Activated naive CD4-positive, alpha-beta T cell treated with anti-CD3 and anti-CD28 coated beads, Interleukin-2, amount 10 ng/mL, durations not matched to agents 7 days and 5 days (primary cell): ENCODE measurements around the gene DPYD.

Experiments
- CTCF ChIA-PET: fragments of 350-600 bp; sonication (Branson Sonifier 250); formaldehyde crosslinking; loops from one replicate; lab custom pipeline; 2021; ENCODE audit warnings: antibody characterized with exemption; lab: Charles Lee
- DNase-seq: peaks from one replicate; pipeline ENCODE4 v3.0.0-alpha.2; 2020
- H3K27ac Mint-ChIP-seq: one replicate; pipeline ENCODE4 v1.8.0; 2021; ENCODE audit warnings: mild to moderate bottlenecking, moderate library complexity, mixed read lengths
- H3K27me3 Mint-ChIP-seq: one replicate; pipeline ENCODE4 v1.8.0; 2021; ENCODE audit warnings: mild to moderate bottlenecking, mixed read lengths
- H3K36me3 Mint-ChIP-seq: one replicate; pipeline ENCODE4 v1.8.0; 2021; ENCODE audit warnings: mixed read lengths
- H3K4me1 Mint-ChIP-seq: one replicate; pipeline ENCODE4 v1.8.0; 2021; ENCODE audit warnings: mixed read lengths
- H3K4me3 Mint-ChIP-seq: one replicate; pipeline ENCODE4 v1.8.0; 2021; ENCODE audit warnings: mild to moderate bottlenecking, moderate library complexity, mixed read lengths
- H3K9me3 Mint-ChIP-seq: one replicate; pipeline ENCODE4 v1.8.0; 2021; ENCODE audit warnings: mixed read lengths

DPYD gene

GRCh38 chr1:97919585-97920261, 1.1 kb downstream of the DPYD start:
- Mint-ChIP-seq H3K4me1 (peaks cover 46% of the 10 kb centered on the region), H3K27me3 (no peaks in the 10 kb centered on the region), H3K27ac (peak overlapping the region; percentile 98), H3K9me3 (no peaks in the 10 kb centered on the region), H3K4me3 (peak overlapping the region; percentile 96), H3K36me3 (peaks cover 30% of the 10 kb centered on the region)
- DNase-seq, result no peak
- CTCF ChIA-PET, result interaction anchor here (0.6 to 3.5 kb wide), 2 partner anchors 42 to 128 kb away, joined by 3 to 9 read pairs; no protein-coding TSS in a partner anchor

GRCh38 chr1:97918961-97919360, 1.9 kb downstream of the DPYD start:
- Mint-ChIP-seq H3K36me3 (peaks cover 31% of the 10 kb centered on the region), H3K4me3 (peak overlapping the region; percentile 96), H3K27me3 (no peaks in the 10 kb centered on the region), H3K27ac (peak overlapping the region; percentile 98), H3K9me3 (no peaks in the 10 kb centered on the region), H3K4me1 (peaks cover 51% of the 10 kb centered on the region)
- no peak for DNase-seq
- CTCF ChIA-PET, result interaction anchor here (0.9 to 3.5 kb wide), 3 partner anchors 36 to 132 kb away, joined by 3 to 9 read pairs (median 3); no protein-coding TSS in a partner anchor

DNA sequence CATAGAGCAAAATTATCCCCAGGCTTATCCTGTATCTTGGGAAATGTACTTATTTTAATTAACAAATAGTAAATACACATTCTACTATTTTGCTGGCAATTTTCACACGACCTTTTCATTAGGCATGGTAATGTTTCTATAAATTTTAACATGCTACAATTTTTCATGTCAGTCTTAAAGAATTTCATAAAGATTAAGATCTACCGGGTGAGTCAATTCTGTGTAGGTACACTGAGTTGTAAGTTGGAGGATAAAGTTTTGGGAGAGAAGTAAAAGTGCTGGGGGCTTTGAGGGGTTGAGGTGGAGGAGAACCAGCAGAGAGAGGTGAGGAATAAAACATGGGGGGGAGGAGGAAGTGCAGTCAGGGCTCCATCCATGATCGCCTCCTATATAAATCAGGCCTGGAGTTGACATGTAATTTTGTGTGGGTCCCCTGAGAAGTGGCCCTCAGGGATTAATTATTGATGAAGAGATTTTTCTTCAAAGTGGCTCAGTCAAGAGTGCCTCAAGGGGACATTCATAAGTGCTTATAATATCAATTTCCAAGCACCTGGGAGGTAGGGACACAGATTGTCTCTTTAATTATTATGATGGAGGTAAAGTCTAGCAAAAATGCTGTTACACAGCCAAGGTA, 7.2 kb downstream of the DPYD start:
- CTCF ChIA-PET, result no interaction called here
- peaks cover 56% of the 10 kb centered on the region for H3K4me1 Mint-ChIP-seq
- peaks cover 33% of the 10 kb centered on the region for H3K36me3 Mint-ChIP-seq
- no peaks in the 10 kb centered on the region for H3K9me3 Mint-ChIP-seq
- H3K4me3 Mint-ChIP-seq, result no peak overlapping the region
- no peak for DNase-seq
- no peak overlapping the region for H3K27ac Mint-ChIP-seq
- no peaks in the 10 kb centered on the region for H3K27me3 Mint-ChIP-seq

DNA sequence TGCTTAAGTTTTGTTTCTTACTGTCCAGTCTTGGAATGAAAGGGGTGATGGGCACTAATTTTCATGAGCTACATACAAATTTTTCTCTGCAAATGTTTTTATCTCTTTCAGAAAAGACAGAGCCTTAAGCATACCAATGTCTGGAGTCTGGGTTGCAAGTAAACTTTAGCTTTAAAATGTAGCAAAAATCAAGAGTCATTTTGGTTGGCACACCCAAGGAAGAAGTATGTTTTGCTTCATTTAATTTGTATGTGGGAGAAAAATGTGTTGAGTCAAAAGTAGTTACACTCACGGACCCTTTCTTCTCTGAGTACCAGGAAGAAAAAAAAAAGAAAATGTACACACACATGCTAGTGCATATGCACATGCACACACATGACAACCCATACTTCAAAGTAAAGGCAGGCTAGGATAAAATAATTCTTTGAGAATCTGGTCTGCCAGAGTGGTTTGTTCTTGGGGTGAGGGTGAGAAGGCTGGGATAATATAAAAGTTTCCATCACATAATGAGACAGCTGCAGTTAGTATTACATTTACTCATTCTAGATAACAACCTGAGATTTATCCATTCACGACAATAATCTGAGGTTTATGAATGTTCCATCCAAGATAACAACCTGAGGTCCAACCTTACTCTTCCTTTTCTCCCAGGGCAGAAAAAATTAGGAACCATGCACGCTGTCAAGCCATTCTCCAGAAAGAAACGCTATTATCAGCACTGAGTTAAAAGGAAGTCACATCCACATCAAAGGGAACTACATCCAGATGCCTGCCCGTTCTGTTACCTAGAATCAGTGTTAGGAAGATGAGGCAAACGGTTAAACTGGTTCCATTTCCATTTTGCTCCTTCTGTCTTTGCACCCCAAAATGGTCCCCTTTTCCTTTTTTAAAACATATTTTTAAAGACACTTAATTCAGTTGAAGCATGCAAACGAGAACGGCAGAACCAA, 9.3 kb downstream of the DPYD start:
- H3K36me3 Mint-ChIP-seq, result peaks cover 22% of the 10 kb centered on the region
- peak; percentile 24 for DNase-seq

GRCh38 chr1:97909266-97909665, 11.6 kb downstream of the DPYD start:
- peaks cover 34% of the 10 kb centered on the region for H3K4me1 Mint-ChIP-seq

More for the DNA sequence above, 9.3 kb downstream of the DPYD start:
- H3K4me3 Mint-ChIP-seq, result no peak overlapping the region
- CTCF ChIA-PET, result no interaction called here
- no peaks in the 10 kb centered on the region for H3K27me3 Mint-ChIP-seq
- H3K9me3 Mint-ChIP-seq, result no peaks in the 10 kb centered on the region
- peaks cover 36% of the 10 kb centered on the region for H3K4me1 Mint-ChIP-seq
- no peak overlapping the region for H3K27ac Mint-ChIP-seq

GRCh38 chr1:97907886-97908285, 12.9 kb downstream of the DPYD start:
- Mint-ChIP-seq H3K4me1 (peaks cover 27% of the 10 kb centered on the region), H3K27me3 (no peaks in the 10 kb centered on the region), H3K4me3 (no peak overlapping the region), H3K36me3 (peaks cover 9% of the 10 kb centered on the region), H3K9me3 (no peaks in the 10 kb centered on the region), H3K27ac (no peak overlapping the region)
- DNase-seq, result no peak
- CTCF ChIA-PET, result no interaction called here

More at GRCh38 chr1:97909266-97909665, 11.6 kb downstream of the DPYD start:
- DNase-seq, result no peak
- H3K27me3 Mint-ChIP-seq, result no peaks in the 10 kb centered on the region
- no peak overlapping the region for H3K27ac Mint-ChIP-seq
- CTCF ChIA-PET, result no interaction called here
- peaks cover 14% of the 10 kb centered on the region for H3K36me3 Mint-ChIP-seq
- no peak overlapping the region for H3K4me3 Mint-ChIP-seq
- no peaks in the 10 kb centered on the region for H3K9me3 Mint-ChIP-seq

DNA sequence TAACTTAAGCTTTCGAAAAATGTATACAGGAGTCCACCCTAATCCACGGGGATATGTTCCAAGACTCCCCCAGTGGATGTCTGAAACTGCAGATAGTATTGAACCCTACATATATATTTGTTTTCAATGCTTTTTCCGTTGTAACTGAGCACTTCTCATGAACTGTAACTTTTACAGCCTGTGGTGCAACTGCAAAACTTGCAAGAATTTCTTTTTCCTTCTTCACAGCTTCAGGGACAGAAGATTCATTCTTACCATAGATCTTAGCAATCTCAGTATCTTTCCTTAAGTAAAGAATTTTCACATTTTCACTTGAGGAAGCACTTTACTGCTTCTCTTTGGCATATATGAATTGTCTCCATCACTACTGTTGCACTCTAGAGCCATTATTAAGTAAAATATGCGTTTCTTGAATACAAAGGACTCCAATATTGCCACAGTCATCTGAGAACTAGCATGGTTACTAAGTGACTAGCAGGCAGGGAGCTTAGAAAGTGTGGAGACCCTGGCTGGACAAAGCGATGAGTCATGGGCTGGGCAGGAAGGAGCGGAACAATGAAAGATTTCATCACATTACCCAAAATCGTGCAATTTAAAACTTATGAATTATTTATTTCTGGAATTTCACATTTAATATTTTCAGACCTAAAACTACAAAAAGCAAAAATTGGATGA, 14.1 kb downstream of the DPYD start:
- Mint-ChIP-seq H3K4me1 (peaks cover 24% of the 10 kb centered on the region), H3K27ac (no peak overlapping the region), H3K27me3 (no peaks in the 10 kb centered on the region), H3K9me3 (no peaks in the 10 kb centered on the region), H3K4me3 (no peak overlapping the region), H3K36me3 (peaks cover 11% of the 10 kb centered on the region)
- CTCF ChIA-PET, result no interaction called here
- DNase-seq, result no peak

- Mint-ChIP-seq H3K36me3 (peaks cover 14% of the 10 kb centered on the region), H3K27me3 (no peaks in the 10 kb centered on the region), H3K4me3 (no peak overlapping the region), H3K9me3 (peaks cover 2% of the 10 kb centered on the region), H3K4me1 (peaks cover 29% of the 10 kb centered on the region), H3K27ac (no peak overlapping the region)
- CTCF ChIA-PET, result no interaction called here
- no peak for DNase-seq
Measured at GRCh38 chr1:97905141-97905940, 15.5 kb downstream of the DPYD start.

- Mint-ChIP-seq H3K4me1 (peaks cover 31% of the 10 kb centered on the region), H3K27me3 (no peaks in the 10 kb centered on the region), H3K4me3 (no peak overlapping the region), H3K27ac (no peak overlapping the region), H3K36me3 (peaks cover 20% of the 10 kb centered on the region), H3K9me3 (peaks cover 2% of the 10 kb centered on the region)
- no peak for DNase-seq
- CTCF ChIA-PET, result no interaction called here
Measured at GRCh38 chr1:97904534-97904933, 16.3 kb downstream of the DPYD start.

GRCh38 chr1:97903626-97904025, 17.2 kb downstream of the DPYD start:
- Mint-ChIP-seq H3K27ac (no peak overlapping the region), H3K27me3 (no peaks in the 10 kb centered on the region), H3K4me3 (no peak overlapping the region), H3K4me1 (peaks cover 31% of the 10 kb centered on the region), H3K9me3 (peaks cover 7% of the 10 kb centered on the region), H3K36me3 (peaks cover 29% of the 10 kb centered on the region)
- CTCF ChIA-PET, result no interaction called here
- no peak for DNase-seq

DNA sequence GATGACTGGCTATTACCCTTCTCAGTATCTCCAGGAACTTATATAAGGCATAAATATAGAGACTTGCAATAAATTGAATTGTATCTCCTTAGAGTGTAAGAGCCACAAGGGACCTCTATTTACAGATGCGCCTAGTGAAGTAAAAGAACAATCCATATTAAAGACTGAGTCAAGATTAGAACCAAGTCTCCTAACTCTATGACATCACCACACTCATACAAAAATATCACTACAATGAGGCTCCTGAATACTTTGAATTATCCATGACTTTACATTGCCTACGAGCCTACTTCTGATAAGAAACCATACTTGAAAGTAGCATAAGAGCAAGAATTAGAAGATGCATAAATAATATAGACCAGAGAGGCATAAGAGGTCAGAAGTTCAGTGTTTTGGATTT, 18.8 kb downstream of the DPYD start:
- CTCF ChIA-PET, result no interaction called here
- Mint-ChIP-seq H3K27me3 (no peaks in the 10 kb centered on the region), H3K4me3 (no peak overlapping the region), H3K4me1 (peaks cover 31% of the 10 kb centered on the region), H3K27ac (no peak overlapping the region), H3K36me3 (peaks cover 38% of the 10 kb centered on the region), H3K9me3 (peaks cover 10% of the 10 kb centered on the region)
- DNase-seq, result no peak

DNA sequence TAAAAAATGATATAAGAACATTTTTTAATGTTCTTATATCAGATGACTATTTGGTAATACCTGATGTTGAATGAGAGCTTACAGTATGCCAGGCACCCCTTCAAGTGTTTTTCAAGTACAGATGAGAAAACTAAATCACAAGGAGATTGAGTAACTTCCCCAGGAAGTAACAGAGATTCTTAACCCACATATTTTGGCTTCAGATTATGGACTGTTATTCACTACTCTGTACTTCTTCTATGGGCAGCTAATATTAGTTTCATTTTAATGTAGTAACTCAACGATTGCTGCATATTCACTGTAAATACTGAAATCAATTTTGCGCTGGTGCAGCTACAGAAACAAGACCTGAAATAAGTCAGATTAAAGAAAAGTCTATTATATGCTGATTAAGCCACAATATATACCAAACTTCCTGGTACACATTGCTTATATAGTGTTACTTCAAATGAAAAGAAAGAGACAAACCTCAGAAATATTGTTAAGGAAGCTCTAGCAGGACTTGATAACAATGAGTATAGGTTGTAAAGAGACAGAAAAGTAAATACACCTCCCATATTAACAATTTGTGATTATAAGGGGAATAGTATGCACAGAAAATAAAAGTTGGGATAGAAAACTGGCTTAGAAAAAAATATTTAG, 19.7 kb downstream of the DPYD start:
- H3K27ac Mint-ChIP-seq, result peak overlapping the region; percentile 43

GRCh38 chr1:97898948-97899347, 21.9 kb downstream of the DPYD start:
- Mint-ChIP-seq H3K27me3 (no peaks in the 10 kb centered on the region), H3K9me3 (peaks cover 10% of the 10 kb centered on the region), H3K36me3 (peaks cover 36% of the 10 kb centered on the region), H3K4me3 (no peak overlapping the region), H3K27ac (no peak overlapping the region), H3K4me1 (peaks cover 20% of the 10 kb centered on the region)
- no peak for DNase-seq
- CTCF ChIA-PET, result no interaction called here

More for the DNA sequence above, 19.7 kb downstream of the DPYD start:
- Mint-ChIP-seq H3K9me3 (peaks cover 10% of the 10 kb centered on the region), H3K36me3 (peaks cover 36% of the 10 kb centered on the region), H3K27me3 (no peaks in the 10 kb centered on the region), H3K4me1 (peaks cover 31% of the 10 kb centered on the region), H3K4me3 (no peak overlapping the region)
- DNase-seq, result no peak
- CTCF ChIA-PET, result no interaction called here
